GM19328 (cell line): ENCODE results near the gene NAALADL2.
"Not testable (repeated sequence)": the region's sequence is repeated elsewhere in the genome, so short reads cannot be mapped to it uniquely, and the experiment has no call there.

Source experiments
- ATAC-seq: cut with Tn5 transposase; IDR thresholded peaks from one replicate; pipeline ENCODE4 v1.9.1; 2021; ENCODE audit warnings: mild to moderate bottlenecking, moderate library complexity; ENCODE audit not compliant: unreplicated experiment

Gene NAALADL2

DNA sequence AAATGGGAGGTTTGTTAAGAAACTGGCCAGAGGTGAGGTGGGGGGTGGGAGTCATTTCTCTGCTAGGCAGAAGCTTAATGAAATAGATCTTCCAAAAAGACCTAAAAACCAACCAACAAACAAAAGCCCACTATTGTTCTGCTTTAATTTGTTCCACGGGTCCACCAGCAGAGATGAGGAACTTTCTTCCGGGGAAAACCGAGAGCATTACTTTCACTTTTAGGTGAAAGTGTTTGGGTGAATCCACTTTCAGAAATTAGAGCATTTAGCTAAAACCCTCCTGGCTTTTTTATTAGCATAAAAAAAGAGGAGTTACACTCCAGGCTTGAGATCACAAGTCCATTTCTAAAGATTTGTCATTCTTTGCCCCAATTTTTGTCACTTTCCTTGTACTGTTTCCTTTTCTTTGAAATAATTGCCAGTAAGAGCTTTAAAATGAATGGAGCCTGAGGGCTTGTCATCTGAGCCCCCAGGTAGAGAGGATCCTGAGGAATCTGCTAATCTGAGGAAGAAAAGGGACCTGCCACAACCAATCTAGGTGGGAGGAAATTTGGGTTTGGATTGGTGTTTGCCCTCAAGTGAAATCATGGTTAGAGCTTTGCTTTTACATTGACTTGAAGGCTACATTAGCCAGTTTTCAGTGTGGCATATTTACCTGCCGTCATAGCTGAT, 667.6 kb downstream of the NAALADL2 start:
- no peak for ATAC-seq

GRCh38 chr3:175528693-175529092, 669.6 kb downstream of the NAALADL2 start:
- ATAC-seq = not testable (repeated sequence)

DNA sequence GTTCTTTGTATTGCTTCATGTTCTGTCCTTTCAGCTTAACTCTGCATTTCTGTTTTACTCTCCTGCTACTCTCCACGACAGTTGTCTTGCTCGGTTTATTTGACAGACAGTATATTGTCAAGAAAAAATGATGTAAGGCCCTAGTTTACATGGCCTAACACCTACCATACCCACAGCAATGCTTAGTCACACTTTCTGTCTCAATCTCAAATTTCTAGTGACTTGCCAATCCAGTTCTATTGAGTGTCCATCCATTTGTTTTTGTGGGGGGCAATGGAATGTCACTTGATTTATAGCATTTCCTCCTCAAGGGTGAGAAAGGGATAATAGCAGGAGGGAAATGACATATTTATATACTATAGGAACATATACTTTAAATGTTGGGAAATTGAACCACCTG, 676.2 kb downstream of the NAALADL2 start:
- no peak for ATAC-seq

DNA sequence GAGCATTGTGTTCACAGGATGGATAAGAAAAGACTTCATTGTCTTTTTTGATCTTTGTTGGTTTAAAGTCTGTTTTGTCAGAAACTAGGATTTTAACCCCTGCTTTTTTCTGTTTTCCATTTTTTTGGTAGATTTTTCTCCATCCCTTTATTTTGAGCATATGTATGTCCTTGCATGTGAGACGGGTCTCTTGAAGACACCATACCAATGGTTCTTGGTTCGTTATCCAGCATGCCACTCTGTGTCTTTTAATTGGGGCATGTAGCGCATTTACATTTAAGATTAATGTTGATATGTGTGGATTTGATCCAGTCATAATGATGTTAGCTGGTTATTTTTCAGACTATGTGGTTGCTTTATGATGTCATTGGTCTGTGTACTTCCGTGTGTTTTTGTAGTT, 687.0 kb downstream of the NAALADL2 start:
- ATAC-seq = no peak

GRCh38 chr3:175552929-175553328, 693.8 kb downstream of the NAALADL2 start:
- no peak for ATAC-seq

- no peak for ATAC-seq
Observed at GRCh38 chr3:175554801-175555200, 695.7 kb downstream of the NAALADL2 start.

- no peak for ATAC-seq
Observed at GRCh38 chr3:175558261-175558660, 699.1 kb downstream of the NAALADL2 start.

GRCh38 chr3:175564363-175564762, 705.2 kb downstream of the NAALADL2 start:
- ATAC-seq = no peak

DNA sequence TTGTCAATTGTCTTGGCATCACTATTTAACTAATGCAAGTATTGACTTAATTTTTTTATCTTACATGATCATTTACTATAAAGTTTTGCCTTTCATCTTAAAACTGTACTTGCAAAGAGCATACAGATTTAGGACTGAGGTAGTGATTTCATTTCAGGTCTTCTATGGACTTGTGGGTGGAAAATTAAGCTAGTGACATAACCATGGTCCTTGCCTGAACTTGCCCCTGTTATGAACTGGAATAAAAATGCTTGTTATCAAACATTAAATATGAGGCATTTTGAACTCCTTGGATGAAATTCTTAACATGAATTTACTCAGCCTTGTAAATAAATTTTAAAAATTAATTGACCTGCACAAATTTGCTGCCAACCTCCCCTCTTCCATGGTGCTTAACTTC, 712.0 kb downstream of the NAALADL2 start:
- no peak for ATAC-seq

DNA sequence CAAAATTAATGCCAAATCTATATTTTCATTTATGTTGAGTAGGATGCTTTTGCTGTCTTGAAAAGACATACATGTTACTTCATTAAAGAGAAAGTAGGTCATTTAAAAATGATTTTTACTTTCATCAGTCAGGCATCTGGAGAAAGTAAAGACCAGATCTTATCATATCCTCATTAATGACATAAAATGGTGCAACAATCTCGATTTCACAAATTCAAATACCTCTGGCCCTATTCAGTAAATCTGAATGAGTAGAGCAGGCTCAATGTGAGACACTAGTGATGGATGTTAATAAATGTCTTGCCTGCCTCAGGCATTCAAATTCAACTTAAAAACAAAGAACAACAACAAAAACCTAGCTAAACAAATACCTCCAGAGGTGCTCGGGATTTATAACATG, 714.1 kb downstream of the NAALADL2 start:
- no peak for ATAC-seq

- no peak for ATAC-seq
Observed at GRCh38 chr3:175580318-175580717, 721.2 kb downstream of the NAALADL2 start.

GRCh38 chr3:175585898-175586297, 726.8 kb downstream of the NAALADL2 start:
- ATAC-seq = no peak

DNA sequence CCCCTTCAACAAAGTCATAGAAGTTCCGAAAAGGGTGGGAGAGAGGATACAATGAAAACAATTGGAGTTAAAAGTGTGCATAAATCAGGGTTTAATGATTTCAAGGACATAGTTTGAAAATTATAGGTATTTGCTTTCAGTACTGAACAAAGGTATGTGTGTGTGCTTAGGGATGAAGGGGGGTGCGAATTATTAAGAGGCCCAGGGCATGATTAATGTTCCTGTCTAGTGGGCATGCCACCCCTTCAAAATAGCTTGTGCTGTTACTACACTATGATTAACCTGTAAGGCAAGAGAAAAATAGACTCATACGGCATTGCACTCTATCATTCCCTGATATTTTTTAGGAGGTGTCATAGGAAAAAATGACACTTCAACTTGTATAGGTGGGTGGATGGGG, 731.6 kb downstream of the NAALADL2 start:
- ATAC-seq = no peak

- ATAC-seq = no peak
Observed at GRCh38 chr3:175591375-175591774, 732.2 kb downstream of the NAALADL2 start.

- no peak for ATAC-seq
Observed at GRCh38 chr3:175593331-175593730, 734.2 kb downstream of the NAALADL2 start.

DNA sequence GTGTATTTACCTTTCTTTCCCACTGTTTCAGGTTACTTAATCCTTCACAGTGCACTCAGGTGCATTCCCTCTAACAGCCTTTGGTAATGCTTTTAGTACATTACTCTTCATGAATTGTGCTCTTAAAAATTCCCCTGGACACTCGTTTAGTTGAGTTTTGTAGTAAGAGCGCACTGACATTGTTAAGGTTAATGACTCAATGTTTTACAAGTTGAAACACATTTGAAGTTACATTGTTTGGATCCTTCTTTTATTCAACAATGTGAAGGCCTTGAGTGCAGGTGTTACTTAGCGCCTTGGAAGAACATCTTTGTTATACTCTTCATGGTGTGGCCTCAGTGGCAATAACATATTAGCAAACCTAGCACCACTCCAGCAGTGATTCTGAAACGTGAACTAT, 739.6 kb downstream of the NAALADL2 start:
- ATAC-seq = no peak

DNA sequence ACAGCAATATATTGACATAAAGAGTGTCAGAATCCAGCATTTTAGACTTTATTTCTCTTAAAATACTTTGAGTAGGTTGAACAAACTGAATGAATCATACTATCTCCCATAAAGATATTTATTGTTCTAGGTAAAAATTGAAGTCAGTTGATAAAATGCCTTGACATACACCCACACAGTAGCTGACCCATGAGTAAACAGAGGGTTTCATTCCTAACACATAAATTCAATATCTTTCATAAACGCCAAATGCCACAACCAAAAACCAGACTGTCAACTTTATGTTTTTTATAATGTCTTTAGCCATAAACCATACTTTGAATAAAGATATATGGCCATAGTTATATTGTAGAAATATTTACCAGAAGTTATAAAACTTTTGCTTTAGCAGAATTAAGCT, 742.4 kb downstream of the NAALADL2 start:
- no peak for ATAC-seq

DNA sequence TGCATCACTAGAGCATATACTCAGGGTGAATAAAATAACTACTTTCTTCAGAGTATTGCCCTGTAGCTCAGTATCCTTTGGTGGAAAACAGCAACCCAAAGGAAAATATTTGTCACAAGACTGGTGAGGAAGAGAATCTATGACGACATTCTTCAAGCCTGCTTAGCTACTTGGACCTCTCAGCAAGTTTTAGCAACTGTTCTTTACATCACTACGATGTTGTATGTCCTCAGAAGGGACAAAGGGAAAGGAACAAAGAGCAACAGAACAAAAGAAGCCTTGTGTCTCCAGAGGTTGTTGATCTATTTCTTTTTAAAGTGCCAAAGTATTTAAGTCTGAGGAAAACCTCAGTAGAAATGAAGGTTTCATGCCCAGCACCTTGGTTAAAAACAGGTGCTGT, 746.7 kb downstream of the NAALADL2 start:
- ATAC-seq = no peak

- ATAC-seq = no peak
Observed at GRCh38 chr3:175606650-175607318, 747.6 kb downstream of the NAALADL2 start.

DNA sequence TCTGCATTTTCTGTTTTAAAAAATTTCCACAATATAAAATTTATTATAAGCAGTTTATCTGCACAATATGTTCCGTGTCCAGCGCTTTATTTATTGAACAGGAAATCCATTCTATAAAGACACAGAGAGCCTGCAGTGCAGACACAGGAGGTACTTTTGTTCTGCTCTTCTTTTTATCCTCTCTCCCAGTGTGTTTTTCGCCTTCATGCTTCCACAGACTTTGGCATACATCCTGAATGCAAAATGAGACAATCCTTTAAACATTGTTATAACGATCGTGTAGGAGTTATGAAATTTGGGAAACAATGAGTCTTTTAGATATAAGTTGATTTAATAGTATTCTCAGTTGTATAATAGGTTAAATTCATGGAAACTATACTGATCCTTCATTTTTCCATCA, 749.2 kb downstream of the NAALADL2 start:
- ATAC-seq = no peak

- no peak for ATAC-seq
Observed at GRCh38 chr3:175608911-175609310, 749.8 kb downstream of the NAALADL2 start.

- no peak for ATAC-seq
Observed at GRCh38 chr3:175612487-175613196, 753.5 kb downstream of the NAALADL2 start.
